ENCODE results near the gene PTGR1. TPM values are rescaled to one million over a fixed set of nuclear protein-coding genes. Genes with fewer than 3 reads are reported as not detected.

PTGR1 gene
- polyA plus RNA-seq, 1 of the 3 experiments (the other 2 are of a cell fraction) = 33.0 TPM

DNA sequence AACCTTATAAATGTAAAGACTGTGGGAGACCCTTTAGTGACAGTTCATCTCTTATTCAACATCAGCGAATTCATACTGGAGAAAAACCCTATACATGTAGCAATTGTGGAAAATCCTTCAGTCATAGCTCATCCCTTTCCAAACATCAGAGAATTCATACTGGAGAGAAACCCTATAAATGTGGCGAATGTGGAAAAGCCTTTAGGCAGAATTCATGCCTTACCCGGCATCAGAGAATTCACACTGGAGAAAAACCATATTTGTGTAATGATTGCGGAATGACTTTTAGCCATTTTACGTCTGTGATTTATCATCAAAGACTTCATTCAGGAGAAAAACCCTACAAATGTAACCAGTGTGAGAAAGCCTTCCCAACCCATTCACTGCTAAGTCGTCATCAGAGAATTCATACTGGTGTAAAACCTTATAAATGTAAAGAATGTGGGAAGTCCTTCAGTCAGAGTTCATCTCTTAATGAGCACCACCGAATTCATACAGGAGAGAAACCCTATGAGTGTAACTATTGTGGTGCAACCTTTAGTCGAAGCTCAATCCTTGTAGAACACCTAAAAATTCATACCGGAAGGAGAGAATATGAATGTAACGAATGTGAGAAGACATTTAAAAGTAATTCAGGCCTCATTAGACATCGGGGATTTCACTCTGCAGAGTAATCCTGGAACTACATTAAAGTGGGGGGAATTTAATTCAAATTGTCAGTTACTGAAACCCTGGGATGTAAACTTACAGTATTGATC lies 56.8 kb downstream of the PTGR1 start:
- Histone ChIP-seq H3K27ac (ENCODE audit: low read depth in 2 of 2, low read length in 1 of 2) (no peak overlapping the region), H2AFZ (ENCODE audit: low read depth) (no peak overlapping the region)

More for the DNA sequence above, 56.8 kb downstream of the PTGR1 start:
- WGBS (ENCODE audit: low lambda C conversion rate) = 91% methylated on average over 11 of the region's 11 CpGs
- DNase-seq = no peak
- Histone ChIP-seq H3K4me2 (no peak overlapping the region), H3K27me3 (ENCODE audit: insufficient read depth) (no peaks in the 10 kb centered on the region), H3K79me2 (ENCODE audit: insufficient read depth) (no peaks in the 10 kb centered on the region), H3K9ac (no peak overlapping the region), H3K9me3 (peaks cover 30% of the 10 kb centered on the region), H3K4me3 (ENCODE audit: low read depth in 2 of 2, low read length in 1 of 2) (no peak overlapping the region), H3K4me1 (ENCODE audit: control insufficient read depth in 1 of 2, insufficient read depth in 2 of 2, low read depth in 1 of 2, low read length in 1 of 2) (no peaks in the 10 kb centered on the region), H3K36me3 (replicated peaks in 1 of 2; ENCODE audit: control insufficient read depth in 1 of 2, insufficient read depth in 2 of 2, low read length in 1 of 2) (peaks cover 9 to 40% of the 10 kb centered on the region in 2 experiments), H3F3A (replicated peaks; ENCODE audit: insufficient read depth) (no peaks in the 10 kb centered on the region), H3K9me2 (no peaks in the 10 kb centered on the region), H4K20me1 (ENCODE audit: insufficient read depth) (no peaks in the 10 kb centered on the region)
- TF ChIP-seq TEAD4 (IDR thresholded peaks at IDR 0.05; ENCODE audit: borderline replicate concordance, insufficient read depth) = no peak
- no peak for TF ChIP-seq MXI1 (IDR thresholded peaks at IDR 0.05; ENCODE audit: low read depth, low read length)
- TF ChIP-seq NFIC (IDR thresholded peaks at IDR 0.05; ENCODE audit: borderline replicate concordance) = no peak
- TF ChIP-seq RCOR1 (IDR thresholded peaks at IDR 0.05; ENCODE audit: low read length) = no peak
- no peak for TF ChIP-seq MEF2A (IDR thresholded peaks at IDR 0.05; ENCODE audit: borderline replicate concordance, low read depth)
- TF ChIP-seq POLR2AphosphoS5 (IDR thresholded peaks at IDR 0.05; ENCODE audit: low read depth, low read length) = no peak
- TF ChIP-seq CHD2 (IDR thresholded peaks at IDR 0.05; ENCODE audit: low read length, partially characterized antibody) = no peak
- TF ChIP-seq SMC3 (IDR thresholded peaks at IDR 0.05; ENCODE audit: low read depth, low read length) = no peak
- no peak for TF ChIP-seq FOXM1 (IDR thresholded peaks at IDR 0.05; ENCODE audit: low read depth)
- TF ChIP-seq FOXJ3 (CRISPR knock-in tag; IDR thresholded peaks at IDR 0.05) = no peak
- TF ChIP-seq ELF1 (IDR thresholded peaks at IDR 0.05) = no peak
- TF ChIP-seq EZH2phosphoT487 (IDR thresholded peaks at IDR 0.05; ENCODE audit: borderline replicate concordance, low read depth) = no peak
- TF ChIP-seq, protein P1, sequence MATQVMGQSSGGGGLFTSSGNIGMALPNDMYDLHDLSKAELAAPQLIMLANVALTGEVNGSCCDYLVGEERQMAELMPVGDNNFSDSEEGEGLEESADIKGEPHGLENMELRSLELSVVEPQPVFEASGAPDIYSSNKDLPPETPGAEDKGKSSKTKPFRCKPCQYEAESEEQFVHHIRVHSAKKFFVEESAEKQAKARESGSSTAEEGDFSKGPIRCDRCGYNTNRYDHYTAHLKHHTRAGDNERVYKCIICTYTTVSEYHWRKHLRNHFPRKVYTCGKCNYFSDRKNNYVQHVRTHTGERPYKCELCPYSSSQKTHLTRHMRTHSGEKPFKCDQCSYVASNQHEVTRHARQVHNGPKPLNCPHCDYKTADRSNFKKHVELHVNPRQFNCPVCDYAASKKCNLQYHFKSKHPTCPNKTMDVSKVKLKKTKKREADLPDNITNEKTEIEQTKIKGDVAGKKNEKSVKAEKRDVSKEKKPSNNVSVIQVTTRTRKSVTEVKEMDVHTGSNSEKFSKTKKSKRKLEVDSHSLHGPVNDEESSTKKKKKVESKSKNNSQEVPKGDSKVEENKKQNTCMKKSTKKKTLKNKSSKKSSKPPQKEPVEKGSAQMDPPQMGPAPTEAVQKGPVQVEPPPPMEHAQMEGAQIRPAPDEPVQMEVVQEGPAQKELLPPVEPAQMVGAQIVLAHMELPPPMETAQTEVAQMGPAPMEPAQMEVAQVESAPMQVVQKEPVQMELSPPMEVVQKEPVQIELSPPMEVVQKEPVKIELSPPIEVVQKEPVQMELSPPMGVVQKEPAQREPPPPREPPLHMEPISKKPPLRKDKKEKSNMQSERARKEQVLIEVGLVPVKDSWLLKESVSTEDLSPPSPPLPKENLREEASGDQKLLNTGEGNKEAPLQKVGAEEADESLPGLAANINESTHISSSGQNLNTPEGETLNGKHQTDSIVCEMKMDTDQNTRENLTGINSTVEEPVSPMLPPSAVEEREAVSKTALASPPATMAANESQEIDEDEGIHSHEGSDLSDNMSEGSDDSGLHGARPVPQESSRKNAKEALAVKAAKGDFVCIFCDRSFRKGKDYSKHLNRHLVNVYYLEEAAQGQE (IDR thresholded peaks at IDR 0.05; ENCODE audit: low read depth, low read length) = no peak
- no peak for TF ChIP-seq CTCF (IDR thresholded peaks at IDR 0.05)
- POLR2A ChIA-PET = no interaction called here
- CTCF ChIA-PET = no interaction called here

Measured in SK-N-SH (cell line).